HG03521 (cell line): Measurements from ENCODE around the gene NEIL1.
"Not testable (repeated sequence)": the region's sequence is repeated elsewhere in the genome, so short reads cannot be mapped to it uniquely, and the experiment has no call there.

Source experiments
- ATAC-seq: cut with Tn5 transposase; IDR thresholded peaks from one replicate; pipeline ENCODE4 v1.9.1; 2021; ENCODE audit warnings: mild to moderate bottlenecking, moderate library complexity; ENCODE audit not compliant: unreplicated experiment

The NEIL1 gene

DNA sequence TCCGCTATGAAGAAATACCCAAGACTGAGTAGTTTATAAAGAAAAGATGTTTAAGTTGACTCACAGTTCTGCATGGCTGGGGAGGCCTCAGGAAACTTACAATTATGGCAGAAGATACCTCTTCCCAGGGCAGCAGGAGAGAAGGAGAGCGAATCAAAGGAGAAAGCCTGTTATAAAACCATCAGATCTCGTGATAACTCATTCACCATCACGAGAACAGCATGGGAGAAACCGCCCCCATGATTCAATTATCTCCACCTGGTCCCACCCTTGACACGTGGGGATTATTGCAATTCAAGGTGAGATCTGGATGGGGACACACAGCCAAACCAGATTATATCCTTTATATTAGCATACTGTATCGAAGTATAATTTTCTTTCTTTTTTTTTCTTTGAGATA lies 14.7 kb upstream of the NEIL1 start:
- not testable (repeated sequence) for ATAC-seq

GRCh38 chr15:75333654-75334419 lies 13.0 kb upstream of the NEIL1 start:
- peak; percentile 44 for ATAC-seq

DNA sequence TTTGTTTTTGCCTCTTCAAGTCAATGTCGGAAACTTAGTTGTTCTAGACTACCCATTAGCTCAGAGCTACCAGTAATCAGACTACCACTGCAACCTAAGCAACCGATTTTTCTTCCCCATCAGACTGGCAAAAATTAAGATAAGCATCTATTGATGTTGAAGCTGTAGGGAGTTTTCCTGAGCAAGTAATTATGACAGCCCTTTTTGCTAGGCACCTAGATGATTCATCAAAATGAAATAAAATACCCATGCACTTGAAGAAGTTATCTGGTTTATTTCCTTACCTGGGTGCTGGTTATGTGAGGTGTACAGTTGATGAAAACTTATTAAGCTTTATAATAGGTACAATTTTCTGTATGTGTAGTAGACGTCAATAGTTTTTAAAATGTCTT lies 11.5 kb upstream of the NEIL1 start:
- no peak for ATAC-seq

DNA sequence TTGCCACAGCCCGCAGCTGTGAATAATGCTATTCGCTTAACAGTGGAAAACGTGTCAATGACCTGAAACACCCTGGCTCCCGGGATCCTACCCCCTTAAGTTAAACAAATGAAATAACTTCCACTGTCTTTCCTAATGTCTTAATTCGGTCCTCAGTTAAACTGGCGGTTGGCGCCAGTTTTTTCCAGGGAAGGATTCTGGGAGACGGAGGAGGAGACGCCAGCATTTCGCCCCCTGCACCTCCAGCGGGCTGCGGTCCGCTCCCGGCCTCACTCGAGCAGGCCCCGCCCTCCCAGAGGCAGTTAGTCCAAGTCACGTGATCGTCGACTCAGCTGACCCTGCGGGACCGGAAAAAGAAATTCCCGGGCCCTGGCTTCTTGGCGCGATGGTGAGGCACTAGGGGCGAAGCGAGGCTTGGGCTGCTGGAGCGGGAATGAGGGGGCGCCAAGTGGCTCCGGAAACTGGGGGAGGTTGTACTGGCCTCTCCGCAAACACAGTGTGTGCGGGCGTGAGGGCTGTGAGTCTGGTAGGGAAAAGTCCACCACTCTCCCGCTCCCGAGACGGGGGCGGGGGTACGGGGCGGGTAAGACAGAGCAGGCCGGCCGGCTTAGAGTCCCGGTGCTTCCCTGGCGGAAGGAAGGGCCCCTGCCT lies 11.0 kb upstream of the NEIL1 start, which contains the start of gene COMMD4:
Gene COMMD4 (plus strand): TSS at position 359 of the 651 bp plus-strand sequence. CDS start 27 bp downstream, at position 386.
- no peak for ATAC-seq

GRCh38 chr15:75338661-75339240 lies 8.1 kb upstream of the NEIL1 start:
- ATAC-seq = no peak

DNA sequence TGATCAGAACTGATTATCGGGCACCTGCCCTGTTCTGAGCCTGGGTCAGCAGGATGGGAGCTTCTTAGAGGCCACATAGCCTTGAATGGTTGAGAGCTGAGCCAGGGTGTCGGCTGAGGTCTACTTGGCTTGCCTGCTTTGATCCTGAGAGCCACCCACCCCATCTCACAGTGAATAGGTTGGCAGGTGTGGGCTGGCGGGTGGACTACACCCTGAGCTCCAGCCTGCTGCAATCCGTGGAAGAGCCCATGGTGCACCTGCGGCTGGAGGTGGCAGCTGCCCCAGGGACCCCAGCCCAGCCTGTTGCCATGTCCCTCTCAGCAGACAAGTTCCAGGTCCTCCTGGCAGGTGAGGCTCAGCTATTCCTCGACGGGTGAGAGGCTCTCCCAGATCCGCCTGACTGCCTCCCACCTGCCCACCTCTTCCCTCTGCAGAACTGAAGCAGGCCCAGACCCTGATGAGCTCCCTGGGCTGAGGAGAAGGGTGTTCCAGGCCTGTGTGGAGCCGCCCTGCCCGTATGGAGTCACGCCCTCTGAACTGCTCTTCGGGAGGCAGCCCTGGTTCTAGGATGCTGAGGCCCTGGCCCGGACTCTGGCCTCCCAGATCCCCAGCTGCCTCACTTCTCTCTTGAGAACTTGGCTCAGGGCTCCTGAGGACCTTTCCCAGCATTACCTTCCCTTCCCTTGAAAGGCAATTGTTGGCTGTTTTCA lies 7.2 kb upstream of the NEIL1 start:
- no peak for ATAC-seq

DNA sequence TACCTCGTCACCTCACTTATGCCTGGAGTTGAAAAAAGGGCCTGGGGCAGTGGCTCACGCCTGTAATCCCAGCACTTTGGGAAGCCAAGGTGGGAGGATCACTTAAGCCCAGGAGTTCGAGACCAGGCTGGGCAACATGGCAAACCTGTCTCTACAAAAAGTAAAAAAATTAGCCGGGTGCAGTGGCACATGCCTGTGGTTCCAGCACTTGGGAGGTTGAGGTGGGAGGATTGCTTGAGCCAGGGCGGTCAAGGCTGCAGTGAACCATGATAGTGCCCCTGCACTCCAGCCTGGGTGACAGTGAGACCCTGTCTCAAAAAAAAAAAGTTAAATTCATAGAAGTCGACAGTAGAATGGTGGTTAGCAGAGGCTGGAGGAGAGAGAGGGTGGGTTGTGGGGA lies 4.6 kb upstream of the NEIL1 start:
- no peak for ATAC-seq

GRCh38 chr15:75343953-75344352 lies 2.9 kb upstream of the NEIL1 start:
- ATAC-seq = not testable (repeated sequence)

DNA sequence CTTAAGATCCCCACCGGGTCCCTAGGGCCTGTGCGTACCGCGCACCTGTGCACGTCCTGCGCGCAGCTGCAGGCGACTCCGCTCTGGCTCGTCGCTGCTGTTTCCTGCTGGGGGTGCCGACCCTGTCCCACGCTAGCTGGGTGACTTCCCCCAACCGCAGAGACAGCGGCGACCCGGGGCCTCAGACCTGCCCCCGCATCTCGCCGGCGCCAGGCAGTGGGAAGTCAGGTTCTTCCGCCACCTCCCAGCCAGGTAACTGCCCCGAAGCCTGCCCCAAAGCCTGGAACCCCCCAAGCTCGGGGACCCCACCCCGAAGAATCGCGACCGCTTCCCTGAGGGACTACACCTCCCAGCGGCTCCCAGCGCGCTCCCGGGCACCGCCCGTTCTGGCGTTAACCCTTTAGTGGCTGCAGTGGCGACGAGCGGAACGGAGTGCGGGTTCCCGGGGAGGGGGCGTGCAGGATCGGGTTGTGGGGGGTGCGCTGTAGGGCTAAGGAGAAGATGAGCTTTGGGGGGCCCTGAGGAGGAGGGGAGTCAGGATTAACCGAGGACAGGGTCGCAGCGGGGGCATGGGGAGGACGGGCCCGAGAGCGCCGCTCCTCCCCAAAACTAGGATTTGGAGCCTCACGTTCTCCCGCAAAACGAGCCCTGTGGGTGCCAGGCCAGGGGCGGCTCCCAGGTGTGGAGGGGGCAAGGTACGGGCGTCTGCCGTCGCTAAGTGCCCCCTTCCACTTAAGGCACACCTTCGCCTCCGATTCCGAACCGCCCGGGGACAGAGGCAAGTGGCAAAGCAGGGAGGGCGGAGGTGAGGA lies 589 bp downstream of the NEIL1 start:
- peak; percentile 58 for ATAC-seq

- no peak for ATAC-seq
Measured at GRCh38 chr15:75348034-75348561, 1.3 kb downstream of the NEIL1 start.

DNA sequence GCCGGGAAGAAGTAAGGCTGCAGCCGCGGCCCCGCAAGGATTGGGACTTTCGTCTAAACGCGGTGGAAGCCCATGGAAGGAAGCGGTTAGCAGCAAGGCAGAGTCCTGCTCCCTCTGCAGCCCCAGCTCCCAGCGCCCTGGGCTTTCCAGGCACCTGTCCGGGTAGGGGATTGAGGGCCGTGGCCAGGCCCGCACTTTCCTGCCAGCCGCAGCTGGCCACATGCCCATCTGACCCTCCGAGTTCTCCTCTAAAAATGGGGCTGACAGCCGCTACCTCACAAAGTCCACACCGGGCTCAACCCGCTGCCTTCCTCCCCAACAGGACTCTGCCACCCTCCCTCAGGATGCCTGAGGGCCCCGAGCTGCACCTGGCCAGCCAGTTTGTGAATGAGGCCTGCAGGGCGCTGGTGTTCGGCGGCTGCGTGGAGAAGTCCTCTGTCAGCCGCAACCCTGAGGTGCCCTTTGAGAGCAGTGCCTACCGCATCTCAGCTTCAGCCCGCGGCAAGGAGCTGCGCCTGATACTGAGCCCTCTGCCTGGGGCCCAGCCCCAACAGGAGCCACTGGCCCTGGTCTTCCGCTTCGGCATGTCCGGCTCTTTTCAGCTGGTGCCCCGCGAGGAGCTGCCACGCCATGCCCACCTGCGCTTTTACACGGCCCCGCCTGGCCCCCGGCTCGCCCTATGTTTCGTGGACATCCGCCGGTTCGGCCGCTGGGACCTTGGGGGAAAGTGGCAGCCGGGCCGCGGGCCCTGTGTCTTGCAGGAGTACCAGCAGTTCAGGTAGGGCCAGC lies 1.9 kb downstream of the NEIL1 start:
- no peak for ATAC-seq

GRCh38 chr15:75349351-75349669 lies 2.5 kb downstream of the NEIL1 start:
- ATAC-seq = not testable (repeated sequence)

GRCh38 chr15:75349851-75350588 lies 3.2 kb downstream of the NEIL1 start:
- no peak for ATAC-seq

- ATAC-seq = no peak
Measured at GRCh38 chr15:75350601-75351361, 3.9 kb downstream of the NEIL1 start.

GRCh38 chr15:75352186-75353080 lies 5.6 kb downstream of the NEIL1 start:
- ATAC-seq = no peak

DNA sequence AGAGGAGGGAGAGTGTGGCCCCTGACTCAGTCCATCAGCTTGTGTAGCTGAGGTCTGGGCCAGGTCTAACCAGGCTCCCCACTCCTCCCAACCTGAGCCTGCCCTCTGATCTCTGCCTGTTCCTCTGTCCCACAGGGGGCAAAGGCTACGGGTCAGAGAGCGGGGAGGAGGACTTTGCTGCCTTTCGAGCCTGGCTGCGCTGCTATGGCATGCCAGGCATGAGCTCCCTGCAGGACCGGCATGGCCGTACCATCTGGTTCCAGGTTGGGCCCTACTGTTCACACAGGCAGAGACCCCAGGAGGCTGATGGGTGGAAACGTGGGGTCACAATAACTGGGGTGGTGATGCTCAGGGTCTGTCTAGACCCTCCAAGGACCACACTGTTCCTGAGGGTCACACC lies 6.8 kb downstream of the NEIL1 start:
- no peak for ATAC-seq

- no peak for ATAC-seq
Measured at GRCh38 chr15:75354454-75354853, 7.6 kb downstream of the NEIL1 start.
